ENCODE data around the gene ZNF761. TPM values are rescaled to one million over a fixed set of nuclear protein-coding genes. Genes with fewer than 3 reads are reported as not detected.
A peak's percentile ranks its signal among the peaks of the same experiment; 100 is the strongest.
"Not testable (repeated sequence)": the region's sequence is repeated elsewhere in the genome, so short reads cannot be mapped to it uniquely, and the experiment has no call there.

Gene ZNF761
- 21.4 TPM for total RNA-seq (ENCODE audit: insufficient read depth, low replicate concordance)

DNA sequence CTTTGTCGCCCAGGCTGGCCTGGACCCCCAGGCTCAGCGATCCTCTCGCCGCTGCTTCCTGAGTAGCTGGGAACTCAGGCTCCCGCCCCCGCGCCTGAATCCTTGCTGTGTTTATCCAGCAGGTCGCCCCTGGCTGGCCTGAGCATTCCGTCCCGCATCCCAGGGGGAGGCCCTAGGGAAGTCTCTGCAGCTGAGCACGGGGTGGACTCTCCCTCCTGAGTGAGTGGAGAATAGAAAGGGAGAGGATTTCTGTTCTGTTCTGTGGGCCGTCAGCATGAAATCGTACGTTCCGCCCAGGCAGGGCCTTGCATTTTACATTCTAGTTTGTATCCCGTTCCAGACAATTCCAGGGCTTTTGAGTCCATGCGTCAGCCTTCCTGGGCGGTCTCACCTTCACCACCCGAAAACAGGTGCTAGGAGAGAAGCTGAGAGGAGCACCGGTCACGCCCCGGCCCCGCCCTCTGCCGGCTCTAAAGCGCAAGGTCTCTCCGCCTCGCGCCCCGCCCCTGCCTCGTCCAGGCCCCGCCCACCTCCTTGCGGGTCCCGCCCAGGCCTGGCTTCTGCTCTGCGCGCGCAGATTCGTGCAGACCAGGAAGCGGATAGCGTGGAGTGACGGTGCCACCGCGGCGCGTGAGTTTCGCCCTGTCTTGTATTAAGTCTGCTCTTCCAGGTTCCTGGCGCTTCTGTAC lies at the start of gene ZNF761:
TSS of gene ZNF761 (plus strand) at position 586 of the 689 bp plus-strand sequence. CDS start 15,285 bp downstream, outside the sequence.
- DNase-seq (ENCODE audit: low spot score) = peak; percentile 95

- peak; percentile 65 for DNase-seq (ENCODE audit: low spot score)
These were observed 43.6 kb upstream of the ZNF761 start for GRCh38 chr19:53388168-53388567.

GRCh38 chr19:53388904-53389303 lies 42.9 kb upstream of the ZNF761 start:
- DNase-seq (ENCODE audit: low spot score) = no peak

GRCh38 chr19:53389571-53389970 lies 42.2 kb upstream of the ZNF761 start:
- no peak for DNase-seq (ENCODE audit: low spot score)

DNA sequence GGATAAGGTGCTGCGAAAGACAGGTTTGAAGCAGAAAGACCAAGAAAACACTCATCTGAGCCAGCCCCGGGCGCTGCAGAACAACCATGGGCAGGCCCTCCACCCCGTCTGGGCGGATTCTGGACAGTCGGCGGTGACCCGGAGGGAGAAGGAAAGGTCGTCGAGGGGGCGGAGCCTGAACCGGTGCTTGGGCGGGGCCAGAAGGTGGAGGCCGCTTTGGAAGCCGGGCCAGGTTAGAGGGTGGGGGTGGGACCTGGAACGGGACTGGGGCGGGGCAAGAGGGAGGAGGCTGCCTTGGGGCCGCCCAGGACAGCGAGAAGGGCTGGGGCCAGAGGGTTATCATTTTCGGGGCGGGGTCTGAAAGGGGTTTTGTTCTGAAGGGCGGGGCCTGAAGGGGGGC lies 41.8 kb upstream of the ZNF761 start:
- no peak for DNase-seq (ENCODE audit: low spot score)

DNA sequence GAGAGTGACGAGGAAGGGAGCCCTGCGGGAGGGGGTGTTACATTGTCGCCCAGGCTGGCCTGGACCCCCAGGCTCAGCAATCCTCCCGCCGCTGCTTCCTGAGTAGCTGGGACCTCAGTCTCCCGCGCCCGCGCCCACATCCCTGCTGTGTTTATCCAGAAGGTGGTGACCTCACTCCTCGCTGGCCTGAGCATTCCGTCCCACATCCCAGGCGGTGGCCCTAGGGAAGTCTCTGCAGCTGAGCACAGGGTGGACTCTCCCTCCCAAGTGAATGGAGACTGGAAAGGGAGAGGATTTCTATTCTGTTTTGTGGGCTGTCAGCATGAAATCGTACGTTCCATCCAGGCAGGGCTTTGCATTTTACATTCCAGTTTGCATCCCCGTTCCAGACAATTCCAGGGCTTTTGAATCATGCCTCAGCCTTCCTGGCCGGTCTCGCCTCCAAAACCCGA lies 37.2 kb upstream of the ZNF761 start:
- peak; percentile 73 for DNase-seq (ENCODE audit: low spot score)

DNA sequence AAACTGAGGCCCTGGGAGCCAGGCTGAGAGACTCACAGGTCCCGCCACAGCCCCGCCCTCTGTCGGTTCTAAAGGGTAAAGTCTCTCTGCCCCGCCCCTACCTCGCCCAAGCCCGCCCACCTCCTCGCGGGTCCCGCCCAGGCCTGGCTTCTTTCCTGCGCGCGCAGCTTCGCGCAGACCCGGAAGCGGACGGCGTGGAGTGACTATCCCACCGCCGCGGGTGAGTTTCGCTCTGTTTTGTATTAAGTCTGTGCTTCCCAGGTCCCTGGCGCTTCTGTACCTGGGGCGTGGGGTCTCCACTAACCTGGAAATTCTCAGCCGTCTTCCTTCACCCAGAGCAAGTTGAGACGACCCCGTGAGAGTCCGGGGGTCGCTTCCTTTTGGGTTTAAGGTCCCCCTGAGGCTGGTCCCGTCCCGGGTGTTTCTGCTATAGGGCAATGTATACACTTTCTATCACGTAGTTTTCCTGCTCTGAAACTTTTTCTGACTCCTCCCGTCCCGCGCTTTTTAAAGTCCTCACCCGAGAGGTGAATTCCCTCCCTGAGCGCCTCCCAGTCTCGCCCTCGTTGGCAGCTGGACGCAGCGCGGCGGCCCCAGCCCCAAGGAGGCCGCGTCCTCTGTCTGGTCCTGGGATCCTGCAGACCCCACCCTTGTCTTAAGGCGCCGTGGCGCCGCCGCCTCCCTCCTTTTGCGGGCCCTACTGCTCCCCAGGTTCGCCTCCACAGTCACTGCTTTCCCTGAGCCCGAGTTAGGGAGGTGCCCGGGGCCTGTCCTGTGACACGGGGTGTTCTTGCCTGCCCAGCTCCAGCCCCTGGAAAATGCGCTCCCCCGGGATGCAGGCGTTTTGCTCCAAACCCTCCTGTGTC lies 36.6 kb upstream of the ZNF761 start, which contains the start of gene ZNF765:
TSS of gene ZNF765 (plus strand) at position 176 of the 866 bp plus-strand sequence. CDS start 2,867 bp downstream, outside the sequence.
- peak; percentile 96 for DNase-seq (ENCODE audit: low spot score)

DNA sequence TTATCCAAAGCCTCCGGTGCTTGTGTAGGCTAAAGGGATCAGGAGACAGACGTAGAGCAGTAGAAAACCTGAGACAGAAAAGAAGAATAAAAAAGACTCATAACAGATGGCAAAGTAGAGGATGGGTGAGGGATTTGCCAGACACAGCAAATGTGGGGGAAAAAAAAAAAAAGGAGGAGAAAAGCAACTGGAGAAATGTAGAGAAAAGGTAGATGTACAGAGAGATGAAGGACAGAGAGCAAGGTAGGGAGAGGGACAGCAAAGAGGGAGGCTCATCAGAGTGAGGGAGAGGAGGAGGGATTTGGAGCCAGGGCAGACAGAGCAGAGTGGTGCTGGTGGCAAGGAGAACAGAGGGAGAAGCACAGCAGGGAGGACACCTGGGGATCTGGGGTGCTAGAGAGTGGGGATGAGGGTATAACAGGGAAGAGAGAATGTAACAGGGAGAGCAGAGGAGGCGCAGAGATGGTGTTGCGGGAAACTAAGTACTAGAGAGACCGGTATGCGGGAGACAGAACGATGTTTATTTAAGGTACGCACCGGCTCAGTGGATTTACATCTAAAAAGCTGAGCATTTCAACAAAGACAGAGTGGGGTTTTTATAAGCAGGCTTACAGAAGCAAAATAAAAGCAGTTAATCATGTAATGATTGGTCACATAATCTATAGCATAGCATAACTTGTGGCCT lies 35.8 kb upstream of the ZNF761 start:
- not testable (repeated sequence) for DNase-seq (ENCODE audit: low spot score)

DNA sequence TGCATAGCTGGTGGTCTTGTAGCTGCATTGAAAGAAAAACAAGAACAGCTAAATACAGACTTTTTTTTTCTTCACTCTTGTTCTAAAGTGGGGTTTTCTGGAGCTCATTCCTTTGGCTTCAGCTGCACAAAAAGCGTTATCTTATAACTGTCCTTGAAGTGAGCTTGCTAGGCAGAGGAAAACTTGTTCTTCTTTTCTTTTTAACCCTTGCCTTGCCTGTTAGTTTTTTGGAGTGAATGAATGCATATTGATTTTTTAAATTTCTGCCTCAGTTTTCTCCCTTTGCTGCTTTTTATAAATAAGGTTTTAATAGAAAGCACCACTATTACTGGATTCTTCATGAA lies 35.3 kb upstream of the ZNF761 start:
- peak; percentile 17 for DNase-seq (ENCODE audit: low spot score)

DNA sequence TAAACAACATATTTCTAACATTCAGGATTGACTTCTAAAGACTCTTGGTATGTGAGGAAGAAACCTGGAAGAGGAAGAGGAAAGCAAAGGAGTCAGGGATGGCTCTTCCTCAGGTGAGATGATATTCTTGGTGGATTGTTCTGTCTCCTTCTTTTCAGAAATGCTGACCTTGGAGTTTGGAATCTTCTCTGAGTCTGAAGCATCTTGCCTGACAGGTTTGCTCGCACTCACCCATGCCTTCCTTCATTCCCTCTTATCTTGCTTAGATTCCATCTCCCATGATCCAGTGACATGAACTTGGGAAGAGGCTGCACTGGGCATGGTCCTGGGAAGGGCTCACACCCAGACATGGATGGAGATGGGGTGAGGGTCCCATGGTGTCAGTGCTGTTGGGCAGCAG lies 33.9 kb upstream of the ZNF761 start:
- not testable (repeated sequence) for DNase-seq (ENCODE audit: low spot score)

DNA sequence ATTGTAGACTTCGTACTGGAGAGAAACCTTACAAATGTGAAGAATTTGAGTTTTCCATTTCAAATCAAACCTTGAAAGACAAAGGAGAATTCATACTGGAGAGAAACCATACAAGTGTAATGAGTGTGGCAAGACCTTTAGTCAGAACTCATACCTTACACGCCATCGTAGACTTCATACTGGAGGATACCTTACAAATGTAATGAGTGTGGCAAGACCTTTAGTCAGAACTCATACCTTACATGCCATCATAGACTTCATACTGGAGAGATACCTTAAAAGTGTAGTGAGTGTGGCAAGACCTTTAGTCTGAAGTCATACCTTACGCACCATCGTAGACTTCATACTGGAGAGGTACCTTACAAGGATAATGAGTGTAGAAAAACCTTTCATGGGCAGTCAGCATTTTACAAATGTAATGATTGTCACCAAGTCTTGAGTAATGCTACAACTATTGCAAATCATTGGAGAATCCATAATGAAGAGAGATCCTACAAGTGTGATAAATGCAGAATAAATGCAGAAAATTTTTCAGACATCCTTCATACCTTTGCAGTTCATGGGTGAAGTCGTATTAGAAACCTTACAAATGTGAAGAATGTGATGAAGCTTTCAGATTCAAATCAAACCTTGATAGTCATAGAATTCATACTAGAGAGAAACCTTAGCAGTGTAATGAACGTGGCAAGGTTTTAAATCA lies 22.1 kb upstream of the ZNF761 start:
- no peak for DNase-seq (ENCODE audit: low spot score)

DNA sequence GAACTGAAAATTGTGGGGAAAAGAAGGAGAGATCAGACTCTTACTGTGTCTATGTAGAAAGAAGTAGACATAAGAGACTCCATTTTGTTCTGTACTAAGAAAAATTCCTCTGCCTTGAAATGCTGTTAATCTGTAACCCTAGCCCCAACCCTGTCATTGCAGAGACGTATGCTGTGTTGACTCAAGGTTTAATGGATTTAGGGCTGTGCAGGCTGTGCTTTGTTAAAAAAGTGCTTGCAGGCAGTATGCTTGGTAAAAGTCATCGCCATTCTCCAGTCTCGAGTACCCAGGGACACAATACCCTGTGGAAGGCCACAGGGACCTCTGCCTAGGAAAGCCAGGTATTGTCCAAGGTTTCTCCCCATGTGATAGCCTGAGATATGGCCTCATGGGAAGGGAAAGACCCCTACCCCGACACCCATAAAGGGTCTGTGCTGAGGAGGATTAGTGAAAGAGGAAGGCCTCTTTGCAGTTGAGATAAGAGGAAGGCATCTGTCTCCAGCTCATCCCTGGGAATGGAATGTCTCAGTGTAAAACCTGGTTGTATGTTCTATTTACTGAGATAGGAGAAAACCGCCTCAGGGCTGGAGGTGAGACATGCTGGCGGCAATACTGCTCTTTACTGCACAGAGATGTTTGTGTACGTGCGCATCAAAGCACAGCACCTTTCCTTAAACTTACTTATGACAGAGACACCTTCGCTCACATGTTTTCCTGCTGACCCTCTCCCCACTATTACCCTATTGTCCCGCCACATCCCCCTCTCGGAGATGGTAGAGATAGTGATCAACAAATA lies 11.1 kb upstream of the ZNF761 start:
- not testable (repeated sequence) for DNase-seq (ENCODE audit: low spot score)

DNA sequence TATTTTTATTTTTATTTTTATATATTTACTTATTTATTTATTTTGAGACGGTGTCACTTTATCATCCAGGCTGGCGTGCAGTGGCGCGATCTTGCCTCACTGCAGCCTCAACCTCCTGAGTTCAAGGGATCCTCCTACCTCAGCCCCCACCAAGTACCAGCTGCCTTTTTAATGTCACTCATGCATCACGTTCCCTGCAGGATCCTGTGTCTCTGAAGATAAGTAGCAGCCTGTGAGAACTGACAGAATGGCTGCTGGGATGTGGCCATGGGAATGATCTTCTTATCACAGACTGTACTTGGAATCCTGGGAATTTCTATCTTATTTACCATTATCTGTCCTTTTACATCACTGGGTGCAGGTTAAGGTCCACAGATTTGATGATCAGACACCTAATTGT lies 9.2 kb upstream of the ZNF761 start:
- no peak for DNase-seq (ENCODE audit: low spot score)

DNA sequence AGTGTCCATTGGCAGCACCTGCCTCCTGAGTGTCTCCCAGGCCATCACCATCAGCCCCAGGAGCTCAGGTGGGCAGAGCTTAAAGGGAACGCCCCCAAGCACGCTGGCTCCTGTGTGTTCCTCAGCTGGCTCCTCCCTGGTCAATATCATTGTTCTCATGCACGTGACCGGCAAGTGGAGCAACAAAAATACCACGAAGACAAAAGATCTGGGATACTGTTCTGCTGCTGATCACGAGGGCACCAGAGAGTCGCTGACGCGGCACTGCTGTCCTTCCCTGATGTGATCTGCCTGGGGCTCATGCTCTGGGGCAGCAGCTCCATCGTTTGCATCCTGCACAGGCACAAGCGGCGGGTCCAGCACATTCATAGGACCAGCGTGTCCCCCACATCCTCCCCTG lies 8.7 kb upstream of the ZNF761 start:
- not testable (repeated sequence) for DNase-seq (ENCODE audit: low spot score)

GRCh38 chr19:53423680-53424079 lies 8.1 kb upstream of the ZNF761 start:
- peak; percentile 59 for DNase-seq (ENCODE audit: low spot score)

DNA sequence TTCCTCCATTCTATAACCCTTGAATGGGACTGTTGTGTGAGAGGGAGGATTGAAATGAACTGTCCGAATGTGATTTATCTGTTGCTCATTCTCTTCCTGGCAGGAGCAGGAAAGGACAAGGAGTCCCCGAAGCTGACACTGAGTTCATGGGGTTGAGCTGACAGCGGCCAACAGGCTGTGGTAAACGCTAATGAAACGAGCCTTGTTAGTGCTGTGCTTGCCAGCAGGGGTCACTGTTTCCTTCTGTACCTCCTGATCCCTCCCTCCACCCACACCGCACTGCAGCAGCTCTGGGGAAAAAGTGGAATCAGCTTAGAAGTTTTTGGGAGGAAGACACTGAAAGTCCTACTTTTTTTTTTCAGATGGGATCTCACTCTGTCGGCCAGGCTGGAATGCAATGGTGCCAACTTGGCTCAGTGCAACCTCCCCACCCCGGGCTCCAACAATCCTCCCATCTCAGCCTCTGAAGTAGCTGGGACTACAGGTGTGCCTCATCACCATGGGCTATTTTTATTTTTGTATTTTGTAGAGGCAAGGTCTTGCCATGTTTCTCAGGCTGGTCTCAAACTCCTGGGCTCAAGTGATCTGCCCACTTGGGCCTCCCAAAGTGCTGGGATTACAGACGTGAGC lies 6.7 kb upstream of the ZNF761 start:
- DNase-seq (ENCODE audit: low spot score) = peak; percentile 69

DNA sequence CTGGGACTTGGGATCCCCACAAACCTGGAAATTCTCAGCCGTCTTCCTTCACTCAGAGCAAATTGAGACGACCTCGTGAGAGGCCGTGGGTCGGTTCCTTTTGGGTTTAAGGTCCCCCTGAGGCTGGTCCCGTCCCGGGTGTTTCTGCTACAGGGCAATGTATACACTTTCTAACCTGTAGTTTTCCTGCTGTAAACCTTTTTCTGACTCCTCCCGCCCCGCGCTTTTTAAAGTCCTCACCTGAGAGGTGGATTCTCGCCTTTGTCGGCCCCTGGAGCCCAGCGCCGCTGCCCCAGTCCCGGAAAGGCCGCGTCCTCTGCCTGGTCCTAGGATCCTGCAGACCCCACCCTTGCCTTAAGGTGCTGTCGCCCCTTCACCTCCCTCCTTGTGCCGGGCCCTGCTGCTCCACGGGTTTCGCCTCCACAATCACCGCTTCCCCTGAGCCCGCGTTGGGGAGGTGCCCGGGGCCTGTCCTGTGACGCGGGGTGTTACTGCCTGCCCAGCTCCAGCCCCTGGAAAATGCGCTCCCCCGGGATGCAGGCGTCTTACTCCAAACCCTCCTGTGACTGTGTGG lies 391 bp downstream of the ZNF761 start:
- DNase-seq (ENCODE audit: low spot score) = peak; percentile 8

GRCh38 chr19:53443809-53444208 lies 12.0 kb downstream of the ZNF761 start:
- not testable (repeated sequence) for DNase-seq (ENCODE audit: low spot score)

DNA sequence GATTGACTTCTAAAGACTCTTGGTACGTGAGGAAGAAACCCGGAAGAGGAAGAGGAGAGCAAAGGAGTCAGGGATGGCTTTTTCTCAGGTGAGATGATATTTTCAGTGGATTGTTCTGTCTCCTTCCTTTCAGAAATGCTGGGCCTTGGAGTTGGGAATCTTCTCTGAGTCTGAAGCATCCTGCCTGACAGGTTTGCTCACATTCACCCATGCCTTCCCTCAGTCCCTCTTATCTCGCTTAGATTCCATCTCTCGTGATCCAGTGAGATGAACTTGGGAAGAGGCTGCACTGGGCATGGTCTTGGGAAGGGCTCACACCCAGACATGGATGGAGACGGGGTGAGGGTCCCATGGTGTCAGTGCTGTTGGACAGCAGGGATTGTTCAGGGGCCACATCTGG lies 15.4 kb downstream of the ZNF761 start:
- DNase-seq (ENCODE audit: low spot score) = not testable (repeated sequence)

GRCh38 chr19:53455828-53456227 lies 24.0 kb downstream of the ZNF761 start:
- DNase-seq (ENCODE audit: low spot score) = no peak

Data from umbilical cord (tissue), 2 donors.